ENCODE data around the gene TMEM179.

GRCh38 chr14:104542871-104543830 is 61.4 kb downstream of the TMEM179 start:
- no peak for TF ChIP-seq CTCF (IDR thresholded peaks at IDR 0.05)
- TF ChIP-seq POLR2A (IDR thresholded peaks at IDR 0.05), result no peak

All from lower leg skin (tissue), 3 donors.